HG03469 (cell line): ENCODE measurements around the gene MAN1C1.
"Not testable (repeated sequence)": the region's sequence is repeated elsewhere in the genome, so short reads cannot be mapped to it uniquely, and the experiment has no call there.

Experiments
- ATAC-seq: cut with Tn5 transposase; IDR thresholded peaks from one replicate; pipeline ENCODE4 v1.9.1; 2021; ENCODE audit warnings: mild to moderate bottlenecking, moderate library complexity, moderate number of reproducible peaks; ENCODE audit not compliant: unreplicated experiment

The MAN1C1 gene

GRCh38 chr1:25581764-25582163 lies 34.8 kb upstream of the MAN1C1 start:
- no peak for ATAC-seq

DNA sequence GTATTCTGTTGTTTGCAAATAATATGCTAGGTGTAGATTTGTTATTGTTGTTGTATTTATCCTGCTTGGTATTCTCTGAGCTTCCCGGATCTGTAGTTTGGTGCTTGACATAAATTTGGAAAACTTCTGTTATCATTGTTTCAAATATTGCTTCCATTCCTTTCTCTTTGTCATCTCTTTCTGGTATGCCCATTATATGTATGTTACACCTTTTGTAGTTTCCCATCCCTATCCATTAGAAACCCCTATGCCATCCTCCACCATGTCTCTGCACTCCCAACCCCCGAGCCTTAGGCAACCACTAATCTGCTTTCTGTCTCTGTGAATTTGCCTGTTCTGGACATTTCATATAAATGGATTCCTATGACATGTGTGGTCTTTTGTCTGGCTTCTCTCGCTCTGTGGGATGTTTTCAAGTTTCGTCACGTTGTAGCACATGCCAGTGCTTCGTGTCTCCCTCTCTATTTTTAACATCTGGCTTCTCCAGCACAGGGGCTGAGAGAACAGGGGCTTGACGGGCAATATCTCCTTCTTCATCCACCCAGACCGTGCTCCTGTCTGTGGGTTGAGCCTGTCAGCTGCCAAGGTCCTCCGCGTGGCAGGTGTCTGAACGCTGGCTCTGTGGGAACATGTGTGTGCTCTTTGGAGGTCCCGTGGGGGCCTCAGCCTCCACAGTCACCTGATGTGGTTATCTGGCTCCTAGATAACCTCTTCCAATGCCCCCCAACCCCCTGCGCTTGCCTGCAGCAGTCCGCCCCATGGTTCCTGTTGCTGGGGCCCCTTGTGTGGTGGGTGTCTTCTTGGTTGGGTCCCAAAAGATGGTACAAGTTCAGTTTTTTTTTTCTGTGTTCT lies 32.8 kb upstream of the MAN1C1 start:
- no peak for ATAC-seq

- no peak for ATAC-seq
These were observed 30.4 kb upstream of the MAN1C1 start for GRCh38 chr1:25586181-25586588.

DNA sequence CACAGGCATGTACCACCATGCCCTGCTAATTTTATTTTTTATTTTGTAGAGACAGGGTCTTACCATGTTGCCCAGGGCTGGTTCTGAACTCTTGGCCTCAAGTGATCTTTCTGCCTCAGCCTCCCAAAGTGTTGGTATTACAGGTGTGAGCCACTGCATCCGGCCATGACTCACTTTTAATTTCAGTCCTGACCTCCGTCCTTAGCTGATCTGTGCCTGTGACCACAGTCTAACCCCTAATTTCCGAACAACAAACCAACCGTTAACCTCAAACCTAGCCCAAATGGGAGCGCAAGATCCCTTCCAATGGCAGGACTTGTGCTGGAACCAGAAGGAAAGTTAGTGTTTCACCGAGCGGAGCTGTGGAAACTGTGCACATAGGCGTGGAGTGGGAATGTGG lies 29.3 kb upstream of the MAN1C1 start:
- no peak for ATAC-seq

- not testable (repeated sequence) for ATAC-seq
These were observed 28.4 kb upstream of the MAN1C1 start for GRCh38 chr1:25588224-25588623.

GRCh38 chr1:25588786-25589185 lies 27.8 kb upstream of the MAN1C1 start:
- not testable (repeated sequence) for ATAC-seq

DNA sequence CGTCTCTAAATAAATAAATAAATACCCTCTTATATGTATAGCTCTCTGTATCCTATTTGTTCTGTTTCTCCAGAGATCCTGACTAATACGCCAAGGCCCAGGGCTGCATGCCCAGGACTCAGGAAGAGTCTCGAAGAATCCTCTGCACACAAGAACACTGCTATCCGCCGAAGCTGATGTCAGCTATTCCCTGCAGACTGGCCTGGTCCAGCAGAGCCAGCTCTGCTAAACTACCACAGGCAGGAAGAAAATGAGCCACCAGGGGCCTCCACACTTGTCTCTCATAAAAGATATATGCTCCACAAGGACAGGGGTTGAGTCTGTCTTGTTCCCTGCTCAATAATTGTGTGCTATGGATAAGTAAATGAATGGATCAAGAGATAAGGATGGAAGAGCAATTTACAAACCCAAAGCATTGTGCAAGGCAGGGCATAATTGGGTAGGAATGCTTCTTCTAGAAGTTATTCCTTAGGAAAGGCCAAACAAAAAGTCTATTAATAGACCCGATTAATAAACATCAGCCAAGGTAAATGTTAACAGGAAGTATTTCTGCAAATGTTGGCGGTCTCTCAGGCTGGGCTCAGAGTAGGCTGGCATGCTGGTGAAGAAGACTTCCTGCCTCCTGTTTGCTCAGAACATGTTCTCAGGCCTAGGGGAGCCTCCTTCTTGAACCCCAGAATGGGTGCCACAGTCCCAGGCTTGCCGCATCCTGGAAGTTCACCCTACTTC lies 26.3 kb upstream of the MAN1C1 start:
- ATAC-seq = no peak

DNA sequence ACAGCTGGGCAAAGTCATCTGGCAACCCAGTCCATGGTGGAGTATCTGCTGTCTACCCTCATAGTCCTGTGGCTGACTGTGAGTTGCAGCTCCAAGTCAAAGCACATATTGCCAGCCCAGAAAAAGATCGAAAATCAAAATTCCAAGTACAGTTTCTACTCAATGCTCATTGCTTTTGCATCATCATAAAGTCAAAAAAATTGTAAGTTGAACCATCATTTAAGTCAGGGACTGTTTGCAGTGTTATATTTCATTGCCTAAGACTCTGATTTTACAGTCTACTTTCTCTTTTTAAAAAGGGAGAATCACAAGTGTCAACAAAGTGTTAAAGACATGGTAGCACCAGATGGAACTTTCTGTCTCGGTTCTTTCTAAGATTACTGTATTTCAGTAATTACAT lies 22.7 kb upstream of the MAN1C1 start:
- no peak for ATAC-seq

DNA sequence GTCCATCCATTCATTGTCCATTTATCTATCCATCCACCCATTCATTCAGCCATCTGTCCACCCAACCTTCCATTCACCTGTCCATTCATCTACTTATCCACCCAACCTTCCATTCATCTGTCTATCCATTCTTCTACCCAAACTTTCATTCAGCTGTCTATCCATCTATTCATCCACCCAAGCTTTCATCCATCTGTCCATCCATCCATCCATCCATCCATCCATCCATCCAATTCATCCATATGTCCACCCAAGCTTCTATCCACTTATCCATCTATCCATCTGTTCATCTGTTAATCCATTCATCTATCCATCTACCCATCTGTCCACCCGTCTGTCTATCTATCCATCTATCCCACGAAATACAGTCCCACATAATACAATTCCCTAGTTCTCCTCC lies 21.6 kb upstream of the MAN1C1 start:
- ATAC-seq = no peak

GRCh38 chr1:25596641-25597040 lies 19.9 kb upstream of the MAN1C1 start:
- not testable (repeated sequence) for ATAC-seq

GRCh38 chr1:25598879-25599278 lies 17.7 kb upstream of the MAN1C1 start:
- no peak for ATAC-seq

DNA sequence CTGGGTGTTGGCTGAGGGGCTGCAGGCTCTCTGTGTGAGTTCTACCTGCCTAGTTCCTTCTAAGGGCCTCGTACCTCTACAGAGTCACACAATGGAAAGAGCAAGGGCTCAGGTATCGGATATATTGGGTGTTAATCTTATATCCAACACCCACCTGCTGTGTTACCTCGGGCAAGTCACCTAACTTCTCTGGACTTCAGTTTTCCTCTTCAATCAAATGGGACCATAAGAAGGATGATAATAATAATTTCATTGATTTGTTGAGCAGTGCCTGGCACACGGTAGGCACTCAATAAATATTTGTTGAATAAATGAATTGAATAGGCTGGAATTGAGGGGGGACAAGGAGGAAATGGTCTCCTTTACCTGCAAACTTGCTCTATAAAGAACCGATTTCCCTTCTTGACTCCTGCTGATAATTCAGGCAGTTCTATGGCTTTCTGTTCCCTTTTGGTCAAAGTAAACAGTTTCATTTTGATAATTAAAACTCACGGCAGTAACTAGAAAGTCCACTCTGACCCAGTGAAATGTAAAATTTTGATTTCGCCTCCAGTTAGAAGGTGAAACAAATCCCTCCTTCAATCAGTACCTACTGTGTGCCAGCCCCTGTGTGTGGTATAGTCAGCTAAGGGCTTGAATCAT lies 16.5 kb upstream of the MAN1C1 start:
- no peak for ATAC-seq

GRCh38 chr1:25600971-25601699 lies 15.5 kb upstream of the MAN1C1 start:
- not testable (repeated sequence) for ATAC-seq

DNA sequence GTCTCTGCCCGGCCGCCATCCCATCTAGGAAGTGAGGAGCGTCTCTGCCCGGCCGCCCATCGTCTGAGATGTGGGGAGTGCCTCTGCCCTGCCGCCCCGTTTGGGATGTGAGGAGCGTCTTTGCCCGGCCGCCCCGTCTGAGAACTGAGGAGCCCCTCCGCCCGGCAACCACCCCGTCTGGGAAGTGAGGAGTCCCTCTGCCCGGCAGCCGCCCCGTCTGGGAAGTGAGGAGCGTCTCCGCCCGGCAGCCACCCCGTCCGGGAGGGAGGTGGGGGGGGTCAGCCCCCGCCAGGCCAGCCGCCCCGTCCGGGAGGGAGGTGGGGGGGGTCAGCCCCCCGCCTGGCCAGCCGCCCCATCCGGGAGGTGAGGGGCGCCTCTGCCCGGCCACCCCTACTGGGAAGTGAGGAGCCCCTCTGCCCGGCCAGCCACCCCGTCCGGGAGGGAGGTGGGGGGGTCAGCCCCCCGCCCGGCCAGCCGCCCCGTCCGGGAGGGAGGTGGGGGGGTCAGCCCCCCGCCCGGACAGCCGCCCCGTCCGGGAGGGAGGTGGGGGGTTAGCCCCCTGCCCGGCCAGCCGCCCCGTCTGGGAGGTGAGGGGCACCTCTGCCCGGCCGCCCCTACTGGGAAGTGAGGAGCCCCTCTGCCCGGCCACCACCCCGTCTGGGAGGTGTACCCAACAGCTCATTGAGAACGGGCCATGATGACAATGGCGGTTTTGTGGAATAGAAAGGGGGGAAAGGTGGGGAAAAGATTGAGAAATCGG lies 12.6 kb upstream of the MAN1C1 start:
- ATAC-seq = not testable (repeated sequence)

DNA sequence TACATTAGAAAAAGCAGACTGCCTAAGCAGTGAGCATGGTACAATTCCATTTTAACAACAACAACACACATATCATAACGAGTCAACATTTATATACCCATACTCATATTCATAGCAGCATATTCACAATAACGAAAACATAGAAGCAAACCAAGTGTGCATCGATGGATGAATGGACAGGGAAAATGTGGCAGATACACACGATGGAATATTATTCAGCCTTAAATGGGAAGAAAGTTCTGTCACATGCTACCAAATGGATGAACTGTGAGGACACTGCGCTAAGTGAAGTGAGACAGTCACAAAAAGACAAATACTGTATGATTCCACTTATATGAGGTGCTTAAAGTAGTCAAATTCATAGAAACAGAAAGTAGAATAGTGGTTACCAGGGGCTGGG lies 9.5 kb upstream of the MAN1C1 start:
- ATAC-seq = no peak

- ATAC-seq = no peak
These were observed 8.0 kb upstream of the MAN1C1 start for GRCh38 chr1:25608488-25609178.

GRCh38 chr1:25609921-25610320 lies 6.7 kb upstream of the MAN1C1 start:
- no peak for ATAC-seq

DNA sequence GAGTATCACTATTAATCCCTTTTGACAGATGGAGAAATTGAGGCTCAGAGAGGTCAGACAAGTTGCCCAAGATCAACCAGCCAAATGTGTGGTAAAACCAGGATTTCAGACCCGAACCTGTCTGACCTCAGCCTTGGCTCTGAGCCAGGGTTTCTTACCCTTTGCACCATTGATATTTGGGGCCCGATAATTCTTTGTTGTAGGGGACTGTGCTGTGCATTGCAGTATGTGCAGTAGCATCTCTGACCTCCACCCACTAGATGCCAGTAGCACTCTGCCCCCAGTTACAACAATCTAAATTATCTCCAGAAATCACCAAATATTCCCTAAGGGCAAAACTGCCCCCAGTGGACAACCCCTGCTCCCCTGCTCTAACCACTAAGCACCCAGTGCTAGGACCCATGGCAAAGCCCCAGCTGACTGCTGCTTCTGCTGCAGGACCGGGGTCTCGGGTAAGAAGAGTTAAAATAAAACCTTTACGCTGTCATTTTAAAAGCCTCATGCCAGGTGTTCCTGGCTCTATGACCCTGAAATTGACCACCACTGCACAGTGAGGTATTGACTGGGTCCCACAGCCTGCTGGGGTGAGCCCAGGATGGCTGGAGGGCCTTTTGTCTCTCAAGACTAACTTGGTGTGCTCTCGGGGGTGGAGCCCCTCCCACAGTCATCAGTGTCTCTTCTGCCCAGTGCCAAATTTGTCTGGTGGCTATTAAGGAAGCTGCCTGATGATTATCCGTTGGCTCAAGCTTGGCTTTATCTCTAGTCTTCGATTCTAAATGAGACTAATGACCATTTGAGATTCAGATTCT lies 5.6 kb upstream of the MAN1C1 start:
- ATAC-seq = no peak

DNA sequence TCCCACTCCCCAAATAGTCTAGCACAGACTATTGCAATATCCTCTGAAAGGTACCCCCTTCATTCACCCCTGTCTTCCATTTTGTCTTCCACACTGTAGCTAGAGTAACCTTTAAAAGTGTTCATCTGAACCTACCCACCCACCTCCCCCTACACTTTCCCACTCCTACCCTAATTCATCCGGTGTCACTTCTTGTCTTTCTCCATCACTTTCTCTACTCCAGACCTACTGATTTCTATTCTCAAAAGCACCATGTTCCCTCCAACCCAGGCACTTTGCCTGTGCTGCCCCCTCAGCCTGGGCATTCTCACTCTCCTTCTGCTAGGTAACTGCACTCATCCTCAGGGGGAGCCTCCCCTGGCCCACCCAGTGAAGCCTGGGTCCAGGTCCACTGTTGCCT lies 4.7 kb upstream of the MAN1C1 start:
- no peak for ATAC-seq
